ENCODE data around the gene HIPK1. TPM values are rescaled to one million over a fixed set of nuclear protein-coding genes. Genes with fewer than 3 reads are reported as not detected.

The HIPK1 gene
- total RNA-seq, 2 experiments from 2014 or later: 20.4 to 52.6 TPM

DNA sequence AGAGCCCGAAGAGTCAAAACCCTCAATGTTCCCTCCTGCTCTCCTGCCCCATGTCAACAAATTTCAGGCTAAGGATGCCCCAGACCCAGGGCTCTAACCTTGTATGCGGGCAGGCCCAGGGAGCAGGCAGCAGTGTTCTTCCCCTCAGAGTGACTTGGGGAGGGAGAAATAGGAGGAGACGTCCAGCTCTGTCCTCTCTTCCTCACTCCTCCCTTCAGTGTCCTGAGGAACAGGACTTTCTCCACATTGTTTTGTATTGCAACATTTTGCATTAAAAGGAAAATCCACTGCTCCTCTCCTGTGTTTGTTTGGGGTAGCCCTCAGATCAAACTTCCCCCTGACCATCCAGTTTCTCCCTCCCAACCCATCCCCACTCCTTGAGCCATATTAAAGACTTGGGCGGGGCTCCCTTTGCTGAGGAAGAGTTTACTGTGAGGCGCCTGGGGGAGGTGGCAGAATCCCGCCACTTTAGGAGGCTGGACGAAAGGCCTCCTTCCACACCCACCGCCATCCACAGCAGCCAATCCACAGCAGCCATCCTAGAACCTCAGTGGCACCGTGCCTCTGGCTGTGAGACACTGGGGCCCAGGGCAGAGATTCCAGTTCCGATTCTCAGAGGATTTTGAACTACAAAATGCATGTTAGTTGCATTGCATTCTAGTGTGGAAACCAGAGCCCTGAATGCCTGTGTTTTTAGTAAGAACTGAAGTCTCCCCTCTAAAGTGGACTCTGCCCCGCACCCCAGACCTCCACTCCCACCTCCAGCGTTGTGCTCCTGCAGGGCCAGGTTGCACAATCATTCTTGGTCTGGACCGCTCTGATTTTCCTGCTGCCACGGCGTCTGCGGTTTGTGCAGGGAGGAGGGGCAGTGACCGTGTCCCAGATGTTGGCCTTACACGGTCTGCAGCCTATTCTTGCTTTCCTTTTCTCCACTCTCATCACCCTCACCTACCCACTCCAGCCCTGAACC is 53.1 kb downstream of the HIPK1 start:
- Histone ChIP-seq H3K9me2 (ENCODE audit: insufficient read depth, low read length) (no peaks in the 10 kb centered on the region), H4K20me1 (ENCODE audit: insufficient read depth, low read length) (no peaks in the 10 kb centered on the region), H3K4me2 (ENCODE audit: low read length) (no peak overlapping the region), H3K36me3 (ENCODE audit: insufficient read depth, low read length) (no peaks in the 10 kb centered on the region), H3K27ac (ENCODE audit: low read depth, low read length, poor library complexity, severe bottlenecking) (no peak overlapping the region), H3K9me3 (ENCODE audit: low read length) (no peaks in the 10 kb centered on the region), H3K4me1 (ENCODE audit: insufficient read depth, low read length, poor library complexity, severe bottlenecking) (peaks cover 9% of the 10 kb centered on the region), H2AFZ (ENCODE audit: low read length) (no peak overlapping the region), H3K79me2 (ENCODE audit: insufficient read depth, low read depth, low read length) (no peaks in the 10 kb centered on the region), H3K4me3 (ENCODE audit: low read depth, low read length, poor library complexity, severe bottlenecking) (no peak overlapping the region)
- no TSS peak for BruUV-seq (replicated peaks)
- no peak for DNase-seq (ENCODE audit: low spot score)
- intact Hi-C loops (cut with micrococcal nuclease; ENCODE audit: unreplicated experiment): no loop called here
- CTCF ChIA-PET (ENCODE audit: unreplicated experiment): no interaction called here
- TF ChIP-seq, protein P1, sequence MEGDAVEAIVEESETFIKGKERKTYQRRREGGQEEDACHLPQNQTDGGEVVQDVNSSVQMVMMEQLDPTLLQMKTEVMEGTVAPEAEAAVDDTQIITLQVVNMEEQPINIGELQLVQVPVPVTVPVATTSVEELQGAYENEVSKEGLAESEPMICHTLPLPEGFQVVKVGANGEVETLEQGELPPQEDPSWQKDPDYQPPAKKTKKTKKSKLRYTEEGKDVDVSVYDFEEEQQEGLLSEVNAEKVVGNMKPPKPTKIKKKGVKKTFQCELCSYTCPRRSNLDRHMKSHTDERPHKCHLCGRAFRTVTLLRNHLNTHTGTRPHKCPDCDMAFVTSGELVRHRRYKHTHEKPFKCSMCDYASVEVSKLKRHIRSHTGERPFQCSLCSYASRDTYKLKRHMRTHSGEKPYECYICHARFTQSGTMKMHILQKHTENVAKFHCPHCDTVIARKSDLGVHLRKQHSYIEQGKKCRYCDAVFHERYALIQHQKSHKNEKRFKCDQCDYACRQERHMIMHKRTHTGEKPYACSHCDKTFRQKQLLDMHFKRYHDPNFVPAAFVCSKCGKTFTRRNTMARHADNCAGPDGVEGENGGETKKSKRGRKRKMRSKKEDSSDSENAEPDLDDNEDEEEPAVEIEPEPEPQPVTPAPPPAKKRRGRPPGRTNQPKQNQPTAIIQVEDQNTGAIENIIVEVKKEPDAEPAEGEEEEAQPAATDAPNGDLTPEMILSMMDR (conservative IDR thresholded peaks at IDR 0.05; ENCODE audit: low read length): no peak
- no peak for TF ChIP-seq EZH2phosphoT487 (IDR thresholded peaks at IDR 0.05; ENCODE audit: borderline replicate concordance, low read depth, low read length)
- POLR2A ChIA-PET: interaction anchor here (0.7 to 1.1 kb wide), 2 partner anchors 11 to 27 kb away, joined by 3 to 4 read pairs; no protein-coding TSS in a partner anchor

GRCh38 chr1:113982949-113983348 is 53.8 kb downstream of the HIPK1 start:
- POLR2A ChIA-PET: no interaction called here
- Histone ChIP-seq H4K20me1 (ENCODE audit: insufficient read depth, low read length) (no peaks in the 10 kb centered on the region), H3K9me3 (ENCODE audit: low read length) (no peaks in the 10 kb centered on the region), H3K4me3 (ENCODE audit: low read depth, low read length, poor library complexity, severe bottlenecking) (no peak overlapping the region), H3K4me2 (ENCODE audit: low read length) (no peak overlapping the region), H3K79me2 (ENCODE audit: insufficient read depth, low read depth, low read length) (no peaks in the 10 kb centered on the region), H3K9me2 (ENCODE audit: insufficient read depth, low read length) (no peaks in the 10 kb centered on the region), H2AFZ (ENCODE audit: low read length) (no peak overlapping the region), H3K4me1 (ENCODE audit: insufficient read depth, low read length, poor library complexity, severe bottlenecking) (peaks cover 9% of the 10 kb centered on the region), H3K27ac (ENCODE audit: low read depth, low read length, poor library complexity, severe bottlenecking) (no peak overlapping the region), H3K36me3 (ENCODE audit: insufficient read depth, low read length) (no peaks in the 10 kb centered on the region)
- CTCF ChIA-PET (ENCODE audit: unreplicated experiment): no interaction called here
- BruUV-seq (replicated peaks): no TSS peak
- intact Hi-C loops (cut with micrococcal nuclease; ENCODE audit: unreplicated experiment): no loop called here
- DNase-seq (ENCODE audit: low spot score): no peak
- TF ChIP-seq EZH2phosphoT487 (IDR thresholded peaks at IDR 0.05; ENCODE audit: borderline replicate concordance, low read depth, low read length): no peak
- TF ChIP-seq, protein P1 (conservative IDR thresholded peaks at IDR 0.05; ENCODE audit: low read length): no peak

GRCh38 chr1:113983391-113983790 is 54.3 kb downstream of the HIPK1 start:
- no peaks in the 10 kb centered on the region for H3K9me2 ChIP-seq (ENCODE audit: insufficient read depth, low read length)
- H2AFZ ChIP-seq (ENCODE audit: low read length): no peak overlapping the region
- TF ChIP-seq, protein P1 (conservative IDR thresholded peaks at IDR 0.05; ENCODE audit: low read length): no peak
- TF ChIP-seq EZH2phosphoT487 (IDR thresholded peaks at IDR 0.05; ENCODE audit: borderline replicate concordance, low read depth, low read length): no peak
- no peaks in the 10 kb centered on the region for H4K20me1 ChIP-seq (ENCODE audit: insufficient read depth, low read length)
- no TSS peak for BruUV-seq (replicated peaks)
- intact Hi-C loops (cut with micrococcal nuclease; ENCODE audit: unreplicated experiment): no loop called here
- no peaks in the 10 kb centered on the region for H3K9me3 ChIP-seq (ENCODE audit: low read length)
- H3K4me3 ChIP-seq (ENCODE audit: low read depth, low read length, poor library complexity, severe bottlenecking): no peak overlapping the region
- H3K4me1 ChIP-seq (ENCODE audit: insufficient read depth, low read length, poor library complexity, severe bottlenecking): peaks cover 9% of the 10 kb centered on the region
- DNase-seq (ENCODE audit: low spot score): no peak
- CTCF ChIA-PET (ENCODE audit: unreplicated experiment): no interaction called here
- H3K4me2 ChIP-seq (ENCODE audit: low read length): no peak overlapping the region
- H3K27ac ChIP-seq (ENCODE audit: low read depth, low read length, poor library complexity, severe bottlenecking): no peak overlapping the region
- no peaks in the 10 kb centered on the region for H3K36me3 ChIP-seq (ENCODE audit: insufficient read depth, low read length)
- POLR2A ChIA-PET: interaction anchor here (0.6 to 1.2 kb wide), 3 partner anchors 9 to 850 kb away, joined by 3 to 8 read pairs (median 4); no protein-coding TSS in a partner anchor
- no peaks in the 10 kb centered on the region for H3K79me2 ChIP-seq (ENCODE audit: insufficient read depth, low read depth, low read length)

All from OCI-LY7 (cell line).